ENCODE results near the gene CCDC92.

The CCDC92 gene

DNA sequence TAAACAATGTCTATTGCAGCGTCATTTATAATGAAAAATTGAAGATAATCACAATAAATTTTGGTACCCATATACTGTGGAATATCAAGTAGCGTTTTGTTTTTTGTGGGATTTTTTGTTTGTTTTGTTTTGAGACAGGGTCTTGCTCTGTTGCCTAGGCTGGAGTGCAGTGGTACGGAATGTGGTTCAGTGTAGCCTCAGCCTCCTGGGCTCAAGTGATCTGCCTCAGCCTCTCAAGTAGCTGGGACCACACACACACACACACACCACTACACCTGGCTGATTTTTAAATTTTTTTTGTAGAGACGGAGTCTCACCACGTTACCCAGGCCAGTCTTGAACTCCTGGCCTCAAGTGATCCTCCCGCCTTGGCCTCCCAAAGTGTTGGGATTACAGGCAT is 6.9 kb upstream of the CCDC92 start:
- in situ Hi-C loops (cut with MboI; ENCODE audit: low sequenced_read_pairs), result no loop called here

GRCh38 chr12:123976227-123976826 is 3.7 kb upstream of the CCDC92 start:
- in situ Hi-C loops (cut with MboI; ENCODE audit: low sequenced_read_pairs), result no loop called here

DNA sequence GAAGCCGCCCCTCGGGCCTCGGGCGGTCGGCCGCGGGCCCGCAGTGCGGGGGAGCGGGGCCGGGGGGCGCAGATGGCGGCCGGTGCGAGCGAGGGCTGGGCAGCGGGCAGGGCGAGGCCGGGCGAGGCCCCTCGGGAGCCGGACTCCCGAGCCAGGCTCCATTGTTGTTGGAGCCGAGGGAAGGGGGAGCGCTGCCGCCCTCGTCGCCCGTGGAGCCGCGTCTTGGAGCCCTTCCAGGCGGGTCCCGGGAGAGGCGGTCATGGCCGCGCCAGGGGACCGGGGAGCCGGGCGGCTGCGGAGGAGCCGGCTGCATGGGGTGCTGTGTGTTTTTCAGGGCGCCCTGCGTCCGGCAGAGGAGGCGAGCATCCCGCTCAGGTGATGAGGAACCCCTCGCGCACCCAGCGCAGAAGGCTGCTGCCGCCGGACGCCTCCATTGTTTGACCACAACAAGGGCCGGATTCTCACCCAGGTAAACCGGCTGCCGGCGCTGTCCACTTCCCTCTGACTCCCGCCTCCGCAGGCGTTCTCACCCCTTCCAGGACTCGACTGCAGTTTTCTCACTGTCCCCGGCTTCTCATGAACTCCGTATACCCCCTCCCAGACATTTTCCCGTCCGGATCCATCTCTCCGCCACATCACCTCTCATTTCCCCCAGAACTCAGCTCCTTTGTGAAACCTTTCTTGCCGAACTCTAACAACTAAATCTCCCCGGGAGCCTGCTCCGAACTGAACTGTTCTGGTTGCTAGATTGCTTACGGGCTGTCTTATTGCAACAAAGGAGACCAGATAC is 1.1 kb upstream of the CCDC92 start:
- in situ Hi-C loops (cut with MboI; ENCODE audit: low sequenced_read_pairs), result no loop called here

DNA sequence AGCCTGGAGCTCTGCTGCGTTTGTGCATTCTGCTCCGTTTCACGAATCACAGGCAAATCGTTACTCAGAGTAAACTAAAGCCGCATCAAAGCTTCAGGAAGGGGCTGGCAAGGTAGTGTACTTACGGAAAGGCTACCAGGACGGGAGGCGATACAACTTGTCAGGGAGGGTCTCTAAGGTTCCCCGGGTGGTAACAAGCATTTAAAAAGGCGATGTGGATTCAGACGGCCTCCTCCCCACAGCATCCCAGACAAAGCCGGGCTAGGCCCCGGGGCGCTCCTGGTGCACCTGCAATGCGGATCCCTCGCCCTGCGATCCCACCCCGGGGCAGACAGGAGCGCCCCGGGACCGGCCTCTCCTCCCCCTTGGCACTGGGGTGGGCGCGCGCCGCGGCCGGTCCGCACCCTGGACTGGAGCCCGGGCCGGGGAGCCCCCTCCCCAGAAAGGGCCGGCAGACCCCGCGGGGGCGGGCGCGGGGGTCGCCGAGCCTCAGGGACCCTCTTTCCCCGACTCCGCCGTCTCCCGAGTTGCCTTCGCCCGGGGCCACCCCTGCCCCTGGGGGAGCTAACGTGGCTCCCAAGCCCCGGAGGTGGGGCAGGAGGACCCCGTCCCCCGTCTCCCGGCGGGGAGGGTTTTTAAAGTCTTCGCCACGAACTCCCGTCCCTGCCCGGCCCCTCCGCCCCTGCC is 718 bp downstream of the CCDC92 start:
- in situ Hi-C loops (cut with MboI; ENCODE audit: low sequenced_read_pairs), result no loop called here

DNA sequence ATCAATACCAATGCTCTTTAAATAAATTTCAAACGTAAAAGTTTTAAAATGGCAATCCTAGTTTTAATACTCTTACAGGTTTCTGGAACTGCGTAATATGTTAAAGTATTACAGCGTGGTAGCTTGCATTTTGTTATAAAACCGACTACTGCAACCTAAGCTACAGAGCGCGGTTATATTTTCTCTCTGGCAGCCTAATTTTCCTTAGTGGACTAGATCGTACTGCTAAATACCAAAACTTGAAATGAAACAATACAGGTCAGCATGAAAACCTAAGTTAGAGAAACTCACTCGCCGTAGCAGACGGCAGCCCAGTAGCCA is 1.2 kb downstream of the CCDC92 start:
- in situ Hi-C loops (cut with MboI; ENCODE audit: low sequenced_read_pairs), result no loop called here

DNA sequence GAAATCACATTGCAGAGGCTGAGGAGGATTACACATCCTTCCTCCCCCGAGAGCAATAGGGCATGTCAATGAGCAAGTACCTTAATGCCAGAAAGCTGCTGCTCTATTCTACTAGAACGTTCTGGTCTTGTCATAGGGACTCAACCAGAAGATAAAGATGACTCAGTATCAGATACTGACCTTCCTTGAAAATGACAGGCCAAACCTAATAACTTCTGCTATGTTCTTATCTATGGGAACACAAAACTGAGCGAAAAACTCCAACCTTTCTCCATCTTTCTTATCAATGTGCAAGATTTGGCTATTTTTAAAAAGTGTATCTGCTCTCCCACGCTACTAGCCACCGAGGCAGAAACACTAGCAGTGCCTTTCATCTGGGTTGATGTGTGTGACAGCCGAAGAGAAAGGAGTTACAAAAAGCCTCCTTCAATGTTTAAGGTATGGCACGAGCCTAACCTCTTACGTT is 5.5 kb downstream of the CCDC92 start:
- in situ Hi-C loops (cut with MboI; ENCODE audit: low sequenced_read_pairs), result no loop called here

DNA sequence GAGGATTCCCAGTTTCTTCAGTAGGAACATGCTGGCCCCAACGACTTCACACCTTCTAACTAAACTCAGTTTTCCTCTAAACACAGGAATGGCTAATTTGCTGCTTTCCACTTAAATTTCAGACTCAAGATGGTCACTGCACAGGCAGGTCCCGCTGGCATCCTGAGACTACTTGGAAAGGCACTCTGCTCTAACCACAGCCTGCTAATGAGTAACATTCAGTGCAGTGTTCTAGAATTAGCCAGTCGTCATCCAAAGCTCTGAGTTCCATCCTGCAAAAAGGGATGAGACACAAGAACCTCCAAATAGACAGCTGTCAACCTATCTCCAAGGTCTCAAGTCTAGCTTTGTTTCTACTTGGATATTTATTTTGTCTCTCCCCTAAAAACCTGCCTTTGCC is 6.0 kb downstream of the CCDC92 start:
- in situ Hi-C loops (cut with MboI; ENCODE audit: low sequenced_read_pairs), result no loop called here

DNA sequence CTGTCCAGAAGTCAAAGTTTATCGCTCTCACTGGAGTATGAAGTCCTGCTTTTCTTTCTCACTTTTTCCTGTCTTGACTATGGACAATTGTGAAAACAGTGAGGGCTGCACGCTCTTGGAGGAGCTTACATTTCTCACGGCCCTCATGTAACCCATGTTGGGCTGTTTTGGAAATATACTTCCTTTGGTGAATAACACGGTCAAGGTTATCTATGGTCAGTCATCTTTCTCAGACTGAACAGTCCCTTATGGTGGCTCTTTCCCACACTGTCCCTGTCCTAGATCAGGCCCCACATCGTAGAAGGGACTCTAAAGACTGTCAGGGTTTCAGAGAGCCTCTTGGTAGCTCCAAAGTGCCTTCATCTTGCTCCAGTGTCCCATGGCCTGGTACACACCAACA is 7.2 kb downstream of the CCDC92 start:
- in situ Hi-C loops (cut with MboI; ENCODE audit: low sequenced_read_pairs), result no loop called here

- in situ Hi-C loops (cut with MboI; ENCODE audit: low sequenced_read_pairs), result no loop called here
Measured at GRCh38 chr12:123963821-123964220, 8.8 kb downstream of the CCDC92 start.

DNA sequence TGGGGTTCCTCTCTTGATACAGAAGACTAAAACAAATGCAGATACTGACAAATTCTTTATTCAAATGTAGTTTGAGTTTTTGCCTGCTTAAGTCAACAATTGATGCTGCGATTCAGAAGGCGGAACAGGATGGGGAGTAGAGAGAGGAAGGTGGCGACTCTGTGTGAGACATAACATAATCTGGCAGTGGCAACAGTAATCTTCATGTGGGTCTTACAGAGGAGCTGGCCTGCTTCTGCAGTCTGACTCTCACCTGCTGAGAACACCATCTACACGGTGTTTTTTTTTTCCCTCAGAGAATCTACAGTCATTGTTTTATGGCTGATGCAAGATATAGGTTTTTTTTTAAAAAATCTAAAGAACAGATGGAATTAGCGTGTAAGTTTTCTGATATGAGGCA is 10.1 kb downstream of the CCDC92 start:
- in situ Hi-C loops (cut with MboI; ENCODE audit: low sequenced_read_pairs), result no loop called here

DNA sequence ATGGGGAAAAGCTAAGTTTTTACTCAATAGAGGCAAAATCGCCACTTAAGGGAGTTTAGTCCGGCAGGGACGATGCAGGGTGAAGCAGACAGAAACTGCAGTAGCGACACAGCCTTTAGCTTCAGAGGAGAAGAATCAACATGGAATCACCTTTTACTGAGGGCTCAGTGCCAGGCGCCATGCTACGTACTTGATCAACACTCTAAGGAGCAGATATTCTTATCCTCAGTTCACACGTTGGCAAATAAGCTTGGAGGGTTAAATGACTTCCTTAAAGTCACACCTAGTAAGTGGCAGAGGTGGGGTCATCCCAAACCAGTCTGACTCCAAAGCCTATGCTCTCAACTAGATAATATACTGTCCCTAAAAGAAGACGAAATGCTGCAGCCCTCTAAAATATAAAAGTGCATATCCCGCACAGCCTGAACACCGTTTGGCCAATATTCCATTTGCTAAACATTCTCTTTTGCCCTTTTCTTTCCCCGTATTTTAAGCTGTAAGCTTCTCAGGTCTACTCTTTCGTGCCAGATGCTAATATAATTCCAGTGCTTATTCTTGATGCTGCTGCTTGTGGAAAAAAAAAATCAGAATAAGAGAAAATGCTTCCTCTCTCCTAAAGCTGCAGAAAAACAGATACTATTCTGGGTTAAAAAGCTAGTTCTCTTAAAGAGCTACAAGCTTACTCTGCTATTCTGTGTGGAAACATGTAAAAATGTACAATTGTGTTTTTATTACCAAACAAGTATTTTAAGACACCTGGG is 10.9 kb downstream of the CCDC92 start:
- in situ Hi-C loops (cut with MboI; ENCODE audit: low sequenced_read_pairs), result no loop called here

DNA sequence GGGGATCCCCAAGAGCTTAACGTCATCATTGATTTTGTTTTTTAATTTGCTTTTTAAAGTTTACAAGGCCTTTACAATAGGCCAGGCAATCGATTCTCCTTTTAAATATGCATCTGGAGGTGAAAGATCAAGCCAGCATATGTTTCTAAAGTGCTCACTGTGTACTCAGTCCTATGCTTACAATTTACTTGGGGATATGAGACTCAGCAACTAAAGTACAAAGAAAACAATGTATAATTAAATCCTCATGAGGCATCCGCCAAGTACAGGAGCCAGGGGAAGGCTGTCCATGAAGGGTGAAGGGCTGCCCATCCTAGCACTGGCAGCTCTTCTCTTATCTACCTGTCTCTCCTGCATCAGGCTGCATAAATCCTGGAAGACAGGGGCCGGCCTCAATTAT is 11.8 kb downstream of the CCDC92 start:
- in situ Hi-C loops (cut with MboI; ENCODE audit: low sequenced_read_pairs), result no loop called here

DNA sequence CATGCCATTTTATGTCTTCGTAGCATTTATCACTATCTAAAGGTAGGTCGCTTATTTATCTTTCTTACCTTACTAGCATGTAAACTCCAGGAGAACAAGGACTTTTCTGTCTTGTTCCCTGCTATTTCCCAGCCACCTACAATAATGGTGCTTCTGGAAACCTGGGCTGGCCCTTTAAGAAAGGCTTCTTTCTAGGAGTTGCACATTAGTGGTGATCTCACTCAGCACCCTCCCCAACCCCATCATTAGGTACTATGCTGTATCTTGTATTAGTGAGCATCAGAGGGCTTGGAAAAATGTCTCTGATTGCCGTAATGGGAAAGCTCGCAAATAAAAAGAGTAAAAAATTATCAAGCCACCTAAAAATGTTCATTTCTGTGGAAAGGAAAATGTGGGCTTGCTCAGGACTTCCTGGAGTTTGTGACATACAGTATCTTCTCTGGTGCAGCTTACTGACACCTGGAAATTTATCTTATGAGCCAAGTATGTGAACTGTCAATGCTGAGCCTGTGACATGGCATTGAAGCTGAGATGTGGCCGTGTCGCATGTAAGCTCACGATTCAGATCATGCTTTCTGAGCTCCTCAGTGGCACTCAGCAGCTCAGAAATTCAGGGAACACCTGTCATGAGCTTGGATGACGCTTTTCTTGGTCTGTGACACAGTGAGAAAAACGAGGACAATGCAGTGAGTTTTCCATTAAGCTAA is 12.4 kb downstream of the CCDC92 start:
- in situ Hi-C loops (cut with MboI; ENCODE audit: low sequenced_read_pairs), result no loop called here

- in situ Hi-C loops (cut with MboI; ENCODE audit: low sequenced_read_pairs), result no loop called here
Measured at GRCh38 chr12:123958876-123959275, 13.8 kb downstream of the CCDC92 start.

- in situ Hi-C loops (cut with MboI; ENCODE audit: low sequenced_read_pairs), result no loop called here
Measured at GRCh38 chr12:123958462-123958861, 14.2 kb downstream of the CCDC92 start.

- in situ Hi-C loops (cut with MboI; ENCODE audit: low sequenced_read_pairs), result no loop called here
Measured at GRCh38 chr12:123957196-123957595, 15.4 kb downstream of the CCDC92 start.

DNA sequence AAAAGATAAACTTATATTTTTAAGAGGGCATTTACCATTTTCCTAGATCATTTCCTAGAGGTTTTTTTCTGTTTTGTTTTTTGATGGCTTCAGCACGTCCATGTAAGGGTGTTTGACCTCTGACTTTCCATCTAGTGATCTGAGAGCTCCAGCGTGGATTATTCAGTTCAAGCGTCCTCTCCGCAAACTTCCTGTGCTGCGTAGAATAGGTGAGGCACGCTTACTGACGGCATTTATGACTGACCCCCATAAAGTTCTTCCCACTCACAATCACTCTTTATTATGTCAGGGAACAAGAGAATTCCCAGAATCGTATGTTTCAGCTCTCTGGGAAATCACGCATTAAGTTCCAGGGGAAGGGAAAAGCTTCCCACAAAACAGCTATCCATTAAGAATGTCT is 16.4 kb downstream of the CCDC92 start:
- in situ Hi-C loops (cut with MboI; ENCODE audit: low sequenced_read_pairs), result no loop called here

- in situ Hi-C loops (cut with MboI; ENCODE audit: low sequenced_read_pairs), result no loop called here
Measured at GRCh38 chr12:123954647-123955350, 17.8 kb downstream of the CCDC92 start.

DNA sequence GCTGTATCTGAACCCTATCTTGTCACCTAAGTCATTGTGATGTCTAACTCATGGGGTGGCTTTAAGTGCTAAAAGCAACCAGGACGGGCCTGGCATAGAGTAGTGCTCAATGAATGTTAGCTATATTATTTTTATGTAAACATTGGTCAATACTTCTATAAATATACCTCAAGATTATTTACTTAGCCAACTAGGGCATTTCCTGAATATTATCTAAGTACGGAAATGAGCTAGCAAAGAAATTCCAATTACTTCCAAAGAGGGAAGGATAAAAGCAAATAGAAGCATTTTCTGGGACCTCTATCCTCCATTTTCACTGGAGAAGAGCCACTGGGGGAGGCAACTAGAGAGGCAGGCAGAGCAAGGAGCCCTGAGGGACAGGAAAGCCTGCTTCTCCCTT is 20.6 kb downstream of the CCDC92 start:
- in situ Hi-C loops (cut with MboI; ENCODE audit: low sequenced_read_pairs), result no loop called here

- in situ Hi-C loops (cut with MboI; ENCODE audit: low sequenced_read_pairs), result no loop called here
Measured at GRCh38 chr12:123951467-123951866, 21.2 kb downstream of the CCDC92 start.

All from HL-60/S4 treated with phorbol 12-myristate 13-acetate at 8.2 ng/mL for 4 days and 3 days (cell line).